ENCODE results near the gene INKA1.

Gene INKA1

DNA sequence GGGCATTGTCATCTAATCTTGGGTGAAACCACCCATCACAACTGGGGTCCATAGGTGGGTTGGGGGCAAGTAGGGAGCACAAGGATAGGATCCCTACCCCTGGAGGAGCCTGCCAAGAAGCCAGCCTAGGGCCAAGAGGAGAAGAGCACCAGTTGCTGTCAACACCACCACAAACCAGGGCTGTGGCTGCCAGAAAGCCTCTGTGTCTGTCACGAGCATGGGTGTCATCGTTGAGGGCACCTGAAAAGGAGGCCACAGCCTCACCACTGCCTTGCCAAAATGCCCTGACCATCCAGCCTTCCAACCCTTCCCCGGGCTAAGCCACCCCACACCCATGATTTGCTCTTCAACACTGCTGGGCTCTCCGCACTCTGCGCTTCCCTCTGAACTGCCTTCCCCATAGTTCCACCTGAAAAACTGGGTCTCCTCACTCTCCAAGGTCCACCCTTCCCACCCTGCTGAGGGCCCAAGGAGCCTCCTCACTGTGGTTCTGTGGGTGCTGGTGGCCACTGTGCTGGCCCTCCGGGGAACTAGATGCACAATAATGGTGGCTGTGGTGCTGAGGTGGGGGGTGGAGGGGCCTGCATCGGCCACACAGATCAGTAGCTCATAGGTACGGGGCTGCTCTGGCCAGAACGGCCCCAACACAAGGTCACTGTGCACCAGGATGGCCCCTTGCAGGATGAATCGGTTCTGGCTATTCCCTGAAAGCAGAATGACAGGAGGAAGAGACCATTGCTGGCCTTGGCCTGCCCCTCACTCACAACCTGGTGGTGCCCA is 10.5 kb upstream of the INKA1 start:
- TF ChIP-seq, protein P1, sequence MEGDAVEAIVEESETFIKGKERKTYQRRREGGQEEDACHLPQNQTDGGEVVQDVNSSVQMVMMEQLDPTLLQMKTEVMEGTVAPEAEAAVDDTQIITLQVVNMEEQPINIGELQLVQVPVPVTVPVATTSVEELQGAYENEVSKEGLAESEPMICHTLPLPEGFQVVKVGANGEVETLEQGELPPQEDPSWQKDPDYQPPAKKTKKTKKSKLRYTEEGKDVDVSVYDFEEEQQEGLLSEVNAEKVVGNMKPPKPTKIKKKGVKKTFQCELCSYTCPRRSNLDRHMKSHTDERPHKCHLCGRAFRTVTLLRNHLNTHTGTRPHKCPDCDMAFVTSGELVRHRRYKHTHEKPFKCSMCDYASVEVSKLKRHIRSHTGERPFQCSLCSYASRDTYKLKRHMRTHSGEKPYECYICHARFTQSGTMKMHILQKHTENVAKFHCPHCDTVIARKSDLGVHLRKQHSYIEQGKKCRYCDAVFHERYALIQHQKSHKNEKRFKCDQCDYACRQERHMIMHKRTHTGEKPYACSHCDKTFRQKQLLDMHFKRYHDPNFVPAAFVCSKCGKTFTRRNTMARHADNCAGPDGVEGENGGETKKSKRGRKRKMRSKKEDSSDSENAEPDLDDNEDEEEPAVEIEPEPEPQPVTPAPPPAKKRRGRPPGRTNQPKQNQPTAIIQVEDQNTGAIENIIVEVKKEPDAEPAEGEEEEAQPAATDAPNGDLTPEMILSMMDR (IDR thresholded peaks at IDR 0.05; ENCODE audit: control insufficient read depth, insufficient read depth, low read depth, low read length, missing control alignments): no peak
- DNase-seq (ENCODE audit: low read depth): no peak
- H3K4me3 ChIP-seq (ENCODE audit: control insufficient read depth, low read depth, low read length): no peak overlapping the region

DNA sequence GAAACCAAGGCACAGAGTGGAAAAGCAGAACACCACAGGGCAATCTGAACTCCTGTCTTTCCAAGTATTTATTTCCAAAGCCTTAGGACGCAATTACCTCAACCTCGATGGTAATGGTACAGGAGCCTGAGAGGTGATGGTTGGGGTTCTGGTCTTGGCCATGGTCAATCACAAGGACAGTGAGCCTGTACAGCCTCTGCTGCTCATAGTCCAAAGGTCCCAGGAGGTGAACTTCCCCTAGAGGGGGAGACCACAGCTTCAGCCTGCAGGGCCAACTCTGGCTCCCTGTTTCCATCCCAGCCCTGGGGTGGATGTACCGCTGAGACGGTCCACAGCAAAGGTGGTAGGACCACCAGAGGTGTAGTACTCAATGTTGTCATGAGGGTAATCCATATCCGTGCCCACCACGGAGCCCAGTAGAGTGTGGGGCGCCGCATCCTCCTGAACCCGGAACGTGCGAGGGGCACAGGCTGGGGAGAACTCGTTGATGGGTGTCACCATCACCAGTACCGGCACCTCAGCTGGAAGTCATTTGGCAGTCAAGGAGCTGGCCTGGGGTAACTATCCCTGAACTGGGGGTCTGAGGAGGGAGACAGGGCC is 9.5 kb upstream of the INKA1 start:
- TF ChIP-seq, protein P1 (IDR thresholded peaks at IDR 0.05; ENCODE audit: control insufficient read depth, insufficient read depth, low read depth, low read length, missing control alignments): no peak
- DNase-seq (ENCODE audit: low read depth): no peak
- no peak overlapping the region for H3K4me3 ChIP-seq (ENCODE audit: control insufficient read depth, low read depth, low read length)

DNA sequence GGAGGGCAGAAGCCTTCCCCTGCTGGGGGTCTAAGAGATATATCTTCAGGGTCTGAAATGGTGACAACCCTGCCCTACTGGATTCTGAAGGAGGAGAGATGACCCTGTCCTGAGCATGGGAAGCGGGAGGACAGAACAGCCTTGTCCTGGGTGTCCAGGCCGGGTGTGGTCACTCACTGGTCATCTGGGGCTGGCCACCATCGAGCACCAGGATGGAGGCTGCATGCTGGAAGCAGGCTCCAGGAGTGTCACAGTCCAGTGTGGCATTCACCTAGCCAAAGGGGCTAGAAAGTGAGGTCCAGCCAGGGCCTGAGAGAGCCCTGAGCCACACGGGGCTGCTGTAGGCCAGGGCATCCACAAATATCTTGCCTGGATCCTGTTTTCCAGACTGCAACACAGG is 8.6 kb upstream of the INKA1 start:
- H3K4me3 ChIP-seq (ENCODE audit: control insufficient read depth, low read depth, low read length): no peak overlapping the region
- DNase-seq (ENCODE audit: low read depth): no peak
- TF ChIP-seq, protein P1 (IDR thresholded peaks at IDR 0.05; ENCODE audit: control insufficient read depth, insufficient read depth, low read depth, low read length, missing control alignments): no peak

DNA sequence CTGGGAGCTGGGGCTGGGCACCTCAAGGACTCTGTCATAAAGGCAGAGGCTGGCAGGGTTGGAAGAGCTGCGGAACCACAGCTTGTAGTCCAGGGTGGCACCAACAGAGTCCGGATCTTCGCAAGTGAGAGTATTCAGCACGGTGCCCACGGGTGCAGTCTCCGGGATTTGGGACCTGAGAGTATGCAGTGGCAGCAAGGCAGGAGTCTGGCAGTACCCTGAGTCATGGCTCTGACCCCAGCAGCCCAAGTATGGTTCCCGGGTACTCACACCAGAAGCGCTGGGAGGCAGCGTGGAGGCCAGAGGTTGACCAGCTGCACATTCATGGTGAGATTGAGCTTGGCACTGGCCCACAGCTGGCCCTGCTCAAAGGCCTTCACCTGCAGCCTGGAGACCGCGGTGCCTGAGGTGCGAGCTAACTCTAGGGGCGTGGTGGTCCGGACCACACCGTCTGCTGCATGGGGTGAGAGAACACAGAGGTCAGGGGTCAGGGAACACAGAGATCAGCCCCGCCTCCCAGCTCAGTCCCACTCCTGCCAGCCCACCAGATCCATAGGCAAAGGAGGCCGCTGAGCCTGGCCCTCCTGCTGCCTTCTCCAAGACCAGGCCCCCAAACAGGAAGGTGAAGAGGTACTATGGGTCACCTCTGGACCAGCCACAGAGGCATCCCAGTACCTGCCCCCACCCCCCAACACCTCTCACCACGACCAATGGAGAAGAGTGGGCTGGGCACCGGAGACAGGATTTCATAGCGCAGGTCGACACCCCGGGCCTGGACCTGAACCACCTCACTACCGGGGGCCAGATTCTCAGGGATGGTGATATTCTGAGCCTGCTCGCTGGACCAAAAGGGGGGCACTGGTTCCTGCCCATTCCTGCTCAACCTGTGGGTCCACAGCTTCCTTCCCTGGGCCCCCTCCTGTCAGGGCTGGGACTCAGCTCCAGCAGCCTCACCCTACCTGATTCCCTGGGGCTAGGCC is 7.8 kb upstream of the INKA1 start:
- no peak overlapping the region for H3K4me3 ChIP-seq (ENCODE audit: control insufficient read depth, low read depth, low read length)
- DNase-seq (ENCODE audit: low read depth): no peak
- TF ChIP-seq, protein P1 (IDR thresholded peaks at IDR 0.05; ENCODE audit: control insufficient read depth, insufficient read depth, low read depth, low read length, missing control alignments): no peak

DNA sequence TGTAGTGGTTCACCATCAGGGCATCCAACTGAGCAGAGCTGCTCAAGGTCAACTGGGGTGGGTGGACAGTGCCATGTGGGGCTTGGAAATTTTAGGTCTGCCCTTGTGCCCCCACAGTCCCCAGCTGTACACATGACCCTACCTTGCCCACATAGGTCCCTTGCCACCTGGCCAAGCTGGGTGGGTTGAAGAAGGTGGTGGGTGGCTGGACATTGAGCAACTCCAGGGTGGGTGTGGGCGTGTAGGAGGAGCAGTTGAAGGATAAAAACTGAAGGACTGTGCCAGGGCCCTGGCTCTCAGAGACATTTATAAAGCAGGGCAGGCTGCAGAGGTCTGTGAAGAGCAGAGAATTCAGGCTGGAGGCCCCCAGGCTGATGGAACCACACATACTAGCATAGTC is 4.0 kb upstream of the INKA1 start:
- DNase-seq (ENCODE audit: low read depth): no peak
- H3K4me3 ChIP-seq (ENCODE audit: control insufficient read depth, low read depth, low read length): no peak overlapping the region
- TF ChIP-seq, protein P1 (IDR thresholded peaks at IDR 0.05; ENCODE audit: control insufficient read depth, insufficient read depth, low read depth, low read length, missing control alignments): no peak

DNA sequence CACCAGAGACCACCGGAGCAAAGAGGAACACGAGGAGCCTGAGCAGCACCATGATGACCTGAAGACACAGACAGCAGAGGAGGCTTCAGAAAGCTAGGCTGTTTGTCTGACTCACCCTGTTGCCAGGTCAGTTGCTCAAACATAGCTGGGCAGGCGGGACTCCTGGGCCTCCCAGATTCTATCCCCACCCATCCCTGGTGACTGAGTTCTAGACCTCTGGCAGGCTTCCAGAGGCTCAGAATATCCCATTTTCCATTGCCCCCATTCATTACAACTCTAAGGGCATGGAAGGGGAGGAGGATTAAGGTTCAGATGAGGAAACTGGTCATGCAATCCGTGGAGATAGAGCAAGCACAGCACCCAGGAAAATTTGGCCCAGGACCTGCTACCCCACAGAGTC is 3.3 kb upstream of the INKA1 start, which contains the start of gene CDHR4:
Gene CDHR4 (minus strand): TSS at position 113 of the 400 bp plus-strand sequence. CDS start 61 bp downstream, at position 52.
- DNase-seq (ENCODE audit: low read depth): peak; percentile 48
- TF ChIP-seq, protein P1 (IDR thresholded peaks at IDR 0.05; ENCODE audit: control insufficient read depth, insufficient read depth, low read depth, low read length, missing control alignments): no peak
- no peak within 1 kb of the TSS for H3K4me3 ChIP-seq (ENCODE audit: control insufficient read depth, low read depth, low read length)

Measured in AG09309 (cell line).